Measurements from ENCODE around the gene DHPS. TPM values are rescaled to one million over a fixed set of nuclear protein-coding genes. Genes with fewer than 3 reads are reported as not detected.

The DHPS gene
- total and polyA plus RNA-seq, 2 of the 13 experiments (the other 11 are each of a cell fraction or from before 2014, with no cell fraction given), result 43.3 to 84.3 TPM

DNA sequence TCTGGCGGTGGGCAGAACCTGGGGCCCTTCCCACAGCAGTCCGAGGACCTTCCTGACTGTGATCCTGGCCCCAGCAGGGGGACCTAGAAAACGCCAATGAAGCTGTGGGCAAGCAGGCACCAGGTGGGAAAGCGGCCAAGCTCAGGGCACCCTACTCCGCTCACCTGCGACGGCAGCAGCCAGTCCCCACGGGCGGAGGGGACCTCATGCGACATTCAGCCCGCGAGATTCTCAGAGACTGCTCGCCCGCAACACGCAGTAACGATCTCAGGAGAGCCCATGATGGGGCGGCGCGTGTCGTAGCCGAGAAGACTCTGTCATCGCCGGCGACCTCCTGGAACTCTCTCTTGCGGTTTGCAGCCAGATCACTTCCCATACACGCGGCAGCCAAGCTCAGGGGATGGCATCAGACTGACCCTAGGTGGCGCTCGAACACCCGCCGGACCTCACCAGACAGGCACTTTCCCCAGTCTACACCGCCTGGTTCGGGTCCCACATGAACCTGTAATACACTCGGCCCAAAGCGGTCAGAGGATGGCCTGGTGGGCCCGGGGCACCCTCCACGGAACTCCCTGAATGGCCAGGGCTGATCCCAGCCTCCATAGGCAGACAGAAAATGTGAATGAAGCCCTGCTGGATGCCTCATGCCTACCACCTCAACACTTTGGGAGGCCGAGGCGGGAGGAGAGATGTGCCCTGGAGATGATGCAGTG is 41.6 kb downstream of the DHPS start (continued):
- no peak for TF ChIP-seq ZSCAN31 (CRISPR knock-in tag; IDR thresholded peaks at IDR 0.05; ENCODE audit: low read depth)
- peak; percentile 59; the same call in 1 of the 2 replicates for TF ChIP-seq ZNF761 (CRISPR knock-in tag; conservative IDR thresholded peaks at IDR 0.05)
- no peak for TF ChIP-seq ZNF33A (CRISPR knock-in tag; IDR thresholded peaks at IDR 0.05; ENCODE audit: borderline replicate concordance)
- TF ChIP-seq AGO1 (IDR thresholded peaks at IDR 0.05; ENCODE audit: low read depth, low read length, poor library complexity, severe bottlenecking), result no peak
- 0 out of 2 replicates have a peak, but pooled peaks have one; percentile 26 for TF ChIP-seq ARNT2 (CRISPR knock-in tag; IDR thresholded peaks at IDR 0.05; ENCODE audit: low read depth)
- TF ChIP-seq, protein P1, sequence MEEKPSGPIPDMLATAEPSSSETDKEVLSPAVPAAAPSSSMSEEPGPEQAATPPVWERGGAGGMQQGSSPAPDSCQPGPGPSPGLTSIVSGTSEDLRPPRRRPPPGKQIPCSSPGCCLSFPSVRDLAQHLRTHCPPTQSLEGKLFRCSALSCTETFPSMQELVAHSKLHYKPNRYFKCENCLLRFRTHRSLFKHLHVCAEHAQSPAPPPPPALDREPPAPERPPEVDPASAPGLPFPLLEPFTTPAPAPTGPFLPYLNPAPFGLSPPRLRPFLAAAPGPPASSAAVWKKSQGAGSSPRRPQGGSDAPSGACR (CRISPR knock-in tag; IDR thresholded peaks at IDR 0.05), result no peak
- TF ChIP-seq CTCF (CRISPR knock-in tag; IDR thresholded peaks at IDR 0.05), result peak; percentile 94
- TF ChIP-seq ZNF407 (CRISPR knock-in tag; IDR thresholded peaks at IDR 0.05; ENCODE audit: not compliant biosample characterization), result peak; percentile 33
- no peak for TF ChIP-seq FOXM1 (CRISPR knock-in tag; IDR thresholded peaks at IDR 0.05)
- no peak for TF ChIP-seq ZNF710 (CRISPR knock-in tag; IDR thresholded peaks at IDR 0.05; ENCODE audit: borderline replicate concordance)
- TF ChIP-seq ZNF446 (CRISPR knock-in tag; IDR thresholded peaks at IDR 0.05), result no peak
- TF ChIP-seq ZNF777 (CRISPR knock-in tag; IDR thresholded peaks at IDR 0.05), result peak; percentile 42; the same call in 1 of the 2 replicates
- no peak for TF ChIP-seq CBX5 (CRISPR knock-in tag; IDR thresholded peaks at IDR 0.05; ENCODE audit: borderline replicate concordance)
- TF ChIP-seq ZNF235 (CRISPR knock-in tag; IDR thresholded peaks at IDR 0.05; ENCODE audit: borderline replicate concordance), result 0 out of 2 replicates have a peak, but pooled peaks have one; percentile 42
